GM12878 (cell line): ENCODE results near the gene STX12. TPM values are rescaled to one million over a fixed set of nuclear protein-coding genes. Genes with fewer than 3 reads are reported as not detected.

Experiments
- ATAC-seq: fragments of 200-7000 bp; cut with Tn5 transposase; 3 replicates; pipeline ENCODE4 v1.9.1; 2020; ENCODE audit warnings: mild to moderate bottlenecking, moderate library complexity
- BruUV-seq: library from RNA; stranded (reverse); fragments of 400-500 nt; replicated peaks from 2 replicates; lab custom pipeline; 2021; lab: Mats Ljungman, UMichigan
- CTCF ChIA-PET: fragments of 300-600 bp; sonication (Branson Sonifier 250); formaldehyde crosslinking; extraction: SDS; loops from one replicate; lab custom pipeline; 2021; ENCODE audit warnings: inconsistent platforms; lab: Yijun Ruan, JAX
- POLR2A ChIA-PET: fragments of 350-600 bp; formaldehyde crosslinking; extraction: SDS; loops from one replicate; lab custom pipeline; 2021; ENCODE audit warnings: inconsistent platforms; lab: Charles Lee
- RAD21 ChIA-PET: fragments of 300-600 bp; sonication (Branson Sonifier 250); formaldehyde crosslinking; loops from one replicate; lab custom pipeline; 2023; ENCODE audit warnings: antibody characterized with exemption; ENCODE audit not compliant: unreplicated experiment; lab: Charles Lee
- SMC1A ChIA-PET: fragments of 300-600 bp; sonication (Branson Sonifier 250); formaldehyde crosslinking; loops from one replicate; lab custom pipeline; 2023; ENCODE audit not compliant: unreplicated experiment, uncharacterized antibody; lab: Charles Lee
- DNase-seq: peaks from one replicate; pipeline ENCODE4 v3.0.0-alpha.2; 2011; ENCODE audit warnings: low read depth, low spot score
- FAIRE-seq: peaks from 3 replicates; lab custom pipeline; 2011; peaks lifted over from hg19 to GRCh38; lab: Jason Lieb, UNC
- H2AFZ ChIP-seq: 2 replicates; pipeline ENCODE4 v1.6.0; 2011; ENCODE audit warnings: low read depth, low read length, control low read depth; ENCODE audit not compliant: control insufficient read depth
- H3K27ac ChIP-seq: 2 replicates; pipeline ENCODE4 v1.5.1; 2011; ENCODE audit warnings: control low read depth; ENCODE audit not compliant: control insufficient read depth, insufficient read depth
- H3K27me3 ChIP-seq, 2 experiments: replicated peaks in 1 of 2; 2 replicates each; pipeline versions ENCODE4 v1.6.0 to v1.6.1; 2011; ENCODE audit warnings: low read length in 1 of 2; ENCODE audit not compliant: control insufficient read depth in 2 of 2, insufficient read depth in 2 of 2
- H3K36me3 ChIP-seq, 2 experiments: 2 replicates each; pipeline ENCODE4 v1.5.1; 2011; ENCODE audit warnings: low read length in 1 of 2; ENCODE audit not compliant: control insufficient read depth in 2 of 2, insufficient read depth in 2 of 2
- H3K4me1 ChIP-seq: 2 replicates; pipeline ENCODE4 v1.6.1; 2011; ENCODE audit warnings: mild to moderate bottlenecking, low read length, moderate library complexity, mixed read lengths; ENCODE audit not compliant: control insufficient read depth, insufficient read depth
- H3K4me2 ChIP-seq: 2 replicates; pipeline ENCODE4 v1.6.0; 2011; ENCODE audit warnings: control low read depth; ENCODE audit not compliant: control insufficient read depth, insufficient read depth
- H3K4me3 ChIP-seq: fragments of 200-600 bp; sonication (generic); 2 replicates; pipeline ENCODE4 v1.5.1; 2016
- H3K79me2 ChIP-seq: 2 replicates; pipeline ENCODE4 v1.6.0; 2011; ENCODE audit warnings: low read length; ENCODE audit not compliant: control insufficient read depth, insufficient read depth
- H3K9ac ChIP-seq: 2 replicates; pipeline ENCODE4 v1.8.0; 2011; ENCODE audit warnings: low read length, control low read depth, mixed read lengths; ENCODE audit not compliant: control insufficient read depth, insufficient read depth
- H3K9me3 ChIP-seq: replicated peaks from 3 replicates; pipeline ENCODE4 v1.5.1; 2011; ENCODE audit warnings: mild to moderate bottlenecking, low read length; ENCODE audit not compliant: control insufficient read depth, insufficient read depth
- H4K20me1 ChIP-seq: 2 replicates; pipeline ENCODE4 v1.6.0; 2011; ENCODE audit not compliant: control insufficient read depth, insufficient read depth
- CTCF ChIP-seq, 3 experiments: IDR thresholded peaks in 2 of 3; conservative IDR thresholded peaks in 1 of 3; 2 replicates each; pipeline ENCODE4 v1.5.1; 2011; ENCODE audit warnings: low read depth in 3 of 3, low read length in 3 of 3, mild to moderate bottlenecking in 3 of 3, control low read depth in 2 of 3, moderate library complexity in 2 of 3, inconsistent platforms in 1 of 3, mixed read lengths in 1 of 3; ENCODE audit not compliant: control insufficient read depth in 2 of 3, insufficient read depth in 1 of 3; ENCODE audit errors: extremely low read depth in 1 of 3
- CUX1 ChIP-seq: IDR thresholded peaks from 2 replicates; pipeline ENCODE4 v1.6.1; 2012; ENCODE audit warnings: improper control_type of control experiment, low read depth, low read length; ENCODE audit not compliant: insufficient replicate concordance
- EGR1 ChIP-seq, 2 experiments: IDR thresholded peaks; 1 replicate in 1 of 2; 2 replicates in 1 of 2; pipeline ENCODE4 v1.6.1; 2011 to 2012; ENCODE audit warnings: low read depth in 2 of 2, low read length in 2 of 2, borderline replicate concordance in 1 of 2, mild to moderate bottlenecking in 1 of 2, moderate library complexity in 1 of 2
- IKZF1 ChIP-seq: fragments of 450-650 bp; conservative IDR thresholded peaks from 2 replicates; pipeline ENCODE4 v1.6.1; 2017; ENCODE audit warnings: antibody characterized with exemption, mild to moderate bottlenecking
- MLLT1 ChIP-seq: fragments of 450-650 bp; IDR thresholded peaks from 2 replicates; pipeline ENCODE4 v1.6.1; 2016; ENCODE audit warnings: mild to moderate bottlenecking
- POLR2AphosphoS5 ChIP-seq: IDR thresholded peaks from 2 replicates; pipeline ENCODE4 v1.6.1; 2011; ENCODE audit warnings: mild to moderate bottlenecking, low read length, inconsistent platforms
- PRDM15 ChIP-seq: fragments of 450-650 bp; formaldehyde crosslinking; IDR thresholded peaks from 2 replicates; pipeline ENCODE4 v1.4.0; 2020; ENCODE audit warnings: mild to moderate bottlenecking, moderate library complexity
- SREBF2 ChIP-seq: IDR thresholded peaks from 2 replicates; pipeline ENCODE4 v1.6.1; 2012; ENCODE audit warnings: mild to moderate bottlenecking, low read length
- SUZ12 ChIP-seq: fragments of 200-600 bp; sonication (generic); IDR thresholded peaks from one replicate; pipeline ENCODE4 v1.6.1; 2018; ENCODE audit warnings: antibody characterized with exemption, mild to moderate bottlenecking; ENCODE audit not compliant: unreplicated experiment
- ZNF217 ChIP-seq: fragments of 450-650 bp; IDR thresholded peaks from 2 replicates; pipeline ENCODE4 v1.6.1; 2017; ENCODE audit warnings: antibody characterized with exemption, mild to moderate bottlenecking
- WGBS: methylation state at CpG from one replicate; pipeline ENCODE4 v1.1.6; 2016; ENCODE audit warnings: low lambda C conversion rate; ENCODE audit not compliant: insufficient replicate concordance, insufficient coverage; ENCODE audit errors: missing lambda C conversion rate; 5-methylcytosine and 5-hydroxymethylcytosine counted together
- in situ Hi-C: fragments of 300-500 bp; cut with MboI; formaldehyde crosslinking; loops from 9 replicates; pipeline ENCODE4 v1.14.3; 2018; ENCODE audit warnings: mixed read lengths
- intact Hi-C: fragments of 100-400 bp; cut with micrococcal nuclease; formaldehyde crosslinking; loops from one replicate; pipeline ENCODE4 v1.14.2; 2022; ENCODE audit not compliant: unreplicated experiment
- polyA plus RNA-seq, 11 experiments: library from polyadenylated mRNA; depleted of rRNA in 4 of 11; unstranded in 6 of 11; stranded (reverse) in 5 of 11; fragments of >200 nt; fragmentation: Nextera tagmentation in 4 of 11; fragmentation: Illumina TruSeq in 1 of 11; extraction: Ambion mirVana in 4 of 11; extraction: Trizol in 1 of 11; gene quantifications; 1 replicate in 1 of 11; 2 replicates in 10 of 11; pipeline versions ENCODE4 v1.2.1 to v1.2.3, GENCODE V29; 2011 to 2016; ENCODE audit warnings: inconsistent platforms in 2 of 11, missing spikeins in 2 of 11, low read depth in 1 of 11
- total RNA-seq, 4 experiments: library from RNA; depleted of rRNA in 3 of 4; stranded (reverse); fragments of >200 nt in 3 of 4; fragmentation: Illumina TruSeq in 1 of 4; extraction: Trizol in 1 of 4; gene quantifications; 2 replicates each; pipeline versions ENCODE4 v1.2.1 to v1.2.3, GENCODE V29; 2013 to 2021

STX12 gene
- total and polyA plus RNA-seq, 10 of the 15 experiments (the other 5 are each of a cell fraction or from before 2014, with no cell fraction given): 20.2 to 35.0 (median 28.1) TPM

GRCh38 chr1:27727126-27727525, 45.9 kb upstream of the STX12 start (continued):
- TF ChIP-seq EGR1 (IDR thresholded peaks at IDR 0.05; ENCODE audit: borderline replicate concordance in 1 of 2, low read depth in 2 of 2, low read length in 2 of 2) (no peak), IKZF1 (no peak), PRDM15 (CRISPR knock-in tag) (no peak), MLLT1 (no peak), SREBF2 (no peak)

- WGBS: 92% methylated on average over 3 of the region's 3 CpGs
- POLR2A ChIA-PET: interaction anchor here (0.6 kb wide), 1 partner anchor 8 kb away, joined by 5 read pairs; no protein-coding TSS in a partner anchor
- TF ChIP-seq SUZ12: no peak
- TF ChIP-seq POLR2AphosphoS5: no peak
- TF ChIP-seq CTCF (IDR thresholded peaks at IDR 0.05 in 2 of 3, conservative IDR thresholded peaks at IDR 0.05 in 1 of 3; ENCODE audit: control insufficient read depth in 2 of 3, extremely low read depth in 1 of 3, insufficient read depth in 1 of 3, low read depth in 3 of 3, low read length in 3 of 3): no peak
- TF ChIP-seq ZNF217: no peak
- no peak for TF ChIP-seq CUX1
These were observed 36.8 kb upstream of the STX12 start for GRCh38 chr1:27736252-27736651.

More at GRCh38 chr1:27736252-27736651, 36.8 kb upstream of the STX12 start:
- Histone ChIP-seq H3K9me3 (no peaks in the 10 kb centered on the region), H2AFZ (no peak overlapping the region), H3K4me3 (no peak overlapping the region), H3K4me2 (no peak overlapping the region), H3K27ac (no peak overlapping the region), H4K20me1 (no peaks in the 10 kb centered on the region), H3K4me1 (no peaks in the 10 kb centered on the region), H3K36me3 (peaks cover 0 to 3% of the 10 kb centered on the region in 2 experiments; a peak in 3 of 4 replicates), H3K27me3 (no peaks in the 10 kb centered on the region), H3K79me2 (no peaks in the 10 kb centered on the region), H3K9ac (no peak overlapping the region)
- BruUV-seq: no TSS peak
- in situ Hi-C loops: no loop called here
- intact Hi-C loops: no loop called here
- ATAC-seq (no peak), FAIRE-seq (no peak), DNase-seq (no peak)
- SMC1A ChIA-PET: no interaction called here
- RAD21 ChIA-PET: no interaction called here
- CTCF ChIA-PET: no interaction called here
